ENCODE measurements around the gene CHRM4.

CHRM4 gene

DNA sequence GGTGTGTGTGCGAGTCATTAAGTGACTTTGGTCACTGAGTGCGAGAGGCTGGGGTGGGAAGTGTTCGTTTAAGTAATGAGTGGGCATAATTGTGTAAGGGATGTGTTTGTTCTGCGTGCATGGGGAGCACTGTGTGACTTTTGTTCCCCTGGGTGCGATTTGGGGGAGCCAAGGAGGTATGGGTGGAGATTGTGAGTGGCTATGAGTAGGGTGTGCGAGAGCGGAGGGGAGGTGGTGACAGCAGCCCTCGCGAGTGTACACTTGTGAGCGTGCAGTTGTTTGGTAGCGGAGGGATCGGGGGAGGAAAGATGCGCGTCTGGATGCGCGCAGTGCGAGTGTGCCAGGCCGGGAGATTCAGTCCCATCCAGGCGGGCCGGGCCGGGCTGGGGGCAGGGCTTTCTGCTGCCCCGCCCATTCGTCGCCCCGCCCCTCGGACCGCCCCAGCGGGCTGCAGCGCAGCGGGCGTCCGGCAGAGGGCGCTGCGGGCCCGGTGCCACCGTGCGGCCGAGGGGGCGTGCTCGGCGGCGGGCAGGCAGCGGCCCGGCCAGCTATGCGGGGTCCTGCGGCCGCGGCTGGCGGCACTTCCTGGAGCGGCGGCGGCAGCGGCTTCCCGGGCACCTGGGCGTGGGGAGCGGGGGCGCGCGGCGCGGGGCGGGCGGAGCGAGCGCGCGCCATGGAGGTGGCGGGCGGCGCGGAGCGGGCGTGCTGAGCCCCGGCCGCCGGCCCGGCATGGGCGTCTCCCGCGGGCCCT lies 44.5 kb downstream of the CHRM4 start, which contains the start of gene DGKZ:
Gene DGKZ, plus strand, starts transcription at position 578 of the 751 bp plus-strand sequence. CDS start 197 bp downstream, outside the sequence.
- DNase-seq, result peak; percentile 92

DNA sequence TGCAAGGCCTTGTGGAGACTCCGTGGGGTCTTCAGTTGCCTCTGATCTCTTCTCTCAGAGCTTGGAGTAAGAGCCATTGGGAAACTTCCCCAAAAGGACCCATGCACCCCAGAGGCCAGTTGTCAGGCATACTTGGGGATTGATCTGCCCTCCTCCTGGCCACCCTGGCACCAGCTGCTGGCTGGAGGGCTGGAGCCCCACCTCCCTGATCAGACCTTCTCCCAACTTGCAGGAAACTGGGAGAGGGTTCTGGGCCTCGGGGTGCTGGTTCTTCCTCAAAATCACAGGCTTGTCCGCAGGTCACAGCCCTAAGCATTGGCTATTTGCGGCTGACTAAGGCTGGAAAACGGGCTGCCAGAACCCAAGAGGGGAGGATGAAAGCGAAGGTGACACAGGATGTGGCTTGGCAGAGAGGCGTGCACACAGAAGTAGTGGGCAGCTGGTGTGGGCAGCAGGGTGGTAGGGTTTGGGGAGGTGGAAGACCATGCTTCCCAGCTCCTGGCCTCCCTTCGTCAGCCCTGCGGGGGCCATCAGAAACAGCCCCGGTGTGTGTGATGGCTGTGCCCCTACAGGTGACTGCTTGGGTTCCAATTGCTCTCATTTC lies 45.6 kb downstream of the CHRM4 start:
- peak; percentile 45 for DNase-seq

DNA sequence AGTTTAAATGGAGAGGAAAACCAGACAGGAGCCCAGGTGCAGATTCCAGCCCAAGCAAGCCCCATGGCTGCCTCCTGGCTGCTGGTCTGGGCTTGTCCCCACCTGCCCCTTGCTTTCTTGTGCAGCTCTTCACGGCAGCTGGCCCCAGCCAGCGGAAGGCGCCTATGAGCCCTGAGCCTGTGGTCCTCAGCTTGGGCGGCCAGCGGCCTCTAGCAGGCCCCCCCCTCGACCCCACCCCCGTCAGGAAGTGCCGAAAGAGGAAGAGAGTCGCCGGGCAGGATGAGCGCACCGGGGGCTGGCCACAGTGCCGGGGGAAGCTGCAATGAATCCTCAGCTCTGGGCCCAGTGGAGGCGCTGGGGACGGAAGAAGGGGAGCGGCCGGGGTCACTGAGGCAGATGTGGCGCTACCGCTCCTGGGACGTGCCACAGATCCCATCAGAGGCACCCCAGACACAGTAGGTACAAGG lies 46.4 kb downstream of the CHRM4 start:
- peak; percentile 80 for DNase-seq

DNA sequence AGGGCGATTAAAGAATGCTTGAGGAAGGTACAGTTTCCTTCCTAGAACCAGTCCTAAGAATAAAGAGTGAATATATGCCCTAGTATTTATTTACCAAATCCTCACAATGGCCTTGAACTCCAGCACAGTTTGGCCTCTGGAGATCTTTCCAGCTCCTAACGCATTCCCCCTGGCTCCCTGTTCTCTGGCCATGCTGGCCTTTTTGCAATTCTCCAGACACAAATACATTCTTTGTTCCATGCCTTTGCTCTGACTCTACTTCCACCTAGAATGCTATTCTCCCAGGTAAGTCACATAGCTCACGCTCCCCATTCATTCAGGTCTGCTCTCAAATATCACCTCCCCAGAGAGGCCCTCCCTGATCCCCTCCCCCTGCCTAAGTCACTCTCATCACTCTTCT lies 48.1 kb downstream of the CHRM4 start:
- no peak for DNase-seq

DNA sequence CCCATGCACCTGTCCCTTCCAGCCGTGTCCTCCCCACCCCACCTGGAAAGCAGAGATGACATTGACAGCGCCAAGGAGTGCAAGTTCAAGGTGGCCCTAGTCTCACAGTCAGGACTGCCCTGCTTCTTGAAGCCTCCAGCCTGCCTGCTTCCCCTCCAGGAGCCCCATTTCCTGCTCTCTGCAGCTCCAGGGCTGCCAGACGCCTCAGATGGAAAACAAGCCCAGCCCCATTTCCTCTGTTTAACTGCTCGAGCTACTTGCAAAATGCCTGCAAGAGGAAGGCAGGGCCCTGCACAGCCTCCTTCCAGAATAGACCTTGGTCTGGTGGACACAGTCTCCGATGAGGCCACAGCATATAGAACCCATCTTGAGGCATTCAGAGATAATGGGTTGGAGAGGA lies 49.3 kb downstream of the CHRM4 start:
- DNase-seq, result peak; percentile 72

DNA sequence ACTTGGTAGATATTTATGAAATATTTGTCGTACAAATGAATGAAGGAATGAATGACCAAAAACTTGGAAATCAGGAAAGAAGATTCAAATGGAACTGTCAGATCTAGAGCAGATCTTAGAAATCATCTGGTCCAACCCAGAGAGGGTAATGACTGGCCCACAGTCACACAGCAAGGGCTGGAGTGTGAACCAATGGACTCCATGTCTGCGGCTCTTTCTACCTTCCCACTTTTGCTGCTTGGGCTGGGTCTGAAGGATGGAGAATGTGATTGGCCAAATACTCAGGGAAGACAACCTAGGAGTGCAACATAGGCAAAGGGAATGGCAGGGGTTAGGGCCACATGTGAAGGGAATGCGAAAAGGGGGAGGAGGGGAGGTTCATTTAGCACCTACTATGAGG lies 50.1 kb downstream of the CHRM4 start:
- no peak for DNase-seq

DNA sequence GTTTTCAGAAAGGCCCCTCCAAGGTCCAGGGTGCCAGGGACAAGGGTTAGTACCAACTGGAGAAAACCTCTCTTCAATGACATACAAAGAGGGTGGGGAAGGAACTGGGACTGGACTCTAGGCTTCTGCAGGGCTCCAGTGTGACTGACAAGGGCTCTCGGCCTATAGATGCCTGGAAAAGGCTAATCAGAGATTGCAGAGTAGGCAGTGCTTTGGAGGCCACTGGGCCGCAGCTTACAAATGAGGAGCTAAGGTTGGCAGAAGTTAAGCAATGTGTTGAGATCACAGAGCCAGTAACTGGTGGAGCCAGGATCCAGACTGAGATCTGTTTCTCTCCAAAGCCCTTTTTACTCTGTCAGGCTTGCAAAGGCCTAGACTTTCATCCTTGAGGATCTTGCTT lies 51.8 kb downstream of the CHRM4 start:
- DNase-seq, result no peak

DNA sequence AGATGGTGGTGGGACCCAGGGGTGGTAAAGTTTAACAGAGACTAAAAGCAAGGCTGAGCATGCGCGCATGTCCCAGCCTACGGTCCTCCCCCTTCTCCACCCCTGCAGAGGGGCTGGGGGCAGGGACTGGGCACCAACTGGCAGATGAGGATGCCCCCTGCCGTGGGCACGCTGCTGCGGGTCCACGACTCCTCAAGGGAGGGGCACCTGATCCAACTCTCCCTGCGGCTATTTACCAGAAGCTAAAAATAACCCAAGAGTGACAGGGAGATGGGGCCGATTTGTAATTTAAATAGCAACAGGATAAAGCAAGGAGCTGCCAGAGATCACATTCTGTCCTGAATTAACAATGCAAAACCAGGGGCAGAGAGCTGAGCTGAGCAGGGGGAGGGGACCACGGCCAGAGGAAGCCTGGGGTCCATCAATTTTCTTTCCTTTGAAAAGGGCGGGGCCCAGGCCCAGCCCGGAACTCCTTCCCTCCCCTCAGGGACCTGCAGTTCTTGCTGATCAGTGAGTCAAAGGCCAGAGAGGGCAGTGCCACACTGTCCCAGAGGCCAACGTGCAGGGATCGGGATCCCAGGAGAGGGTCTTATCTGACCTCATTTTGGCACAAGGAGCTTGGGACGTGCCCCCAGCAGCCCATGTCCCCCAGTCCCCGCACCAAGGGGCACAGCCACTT lies 52.4 kb downstream of the CHRM4 start:
- no peak for DNase-seq

DNA sequence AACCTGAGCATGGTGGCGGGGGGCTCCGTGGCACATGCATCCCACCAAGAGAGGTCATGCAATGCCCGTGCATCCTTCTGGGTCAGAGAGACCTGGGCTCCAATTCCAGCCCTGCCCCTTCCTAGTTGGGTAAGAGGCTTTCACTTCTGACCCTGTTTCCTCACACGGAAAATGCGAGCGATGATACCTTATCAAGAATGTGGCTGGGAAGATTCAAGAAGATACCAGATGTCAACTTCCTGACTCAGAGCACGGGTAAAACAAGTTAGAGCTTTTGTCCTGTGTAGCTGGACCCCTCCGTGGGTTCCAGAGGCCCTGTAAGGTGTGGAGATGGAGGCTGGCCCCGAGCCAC lies 53.0 kb downstream of the CHRM4 start:
- DNase-seq, result no peak

DNA sequence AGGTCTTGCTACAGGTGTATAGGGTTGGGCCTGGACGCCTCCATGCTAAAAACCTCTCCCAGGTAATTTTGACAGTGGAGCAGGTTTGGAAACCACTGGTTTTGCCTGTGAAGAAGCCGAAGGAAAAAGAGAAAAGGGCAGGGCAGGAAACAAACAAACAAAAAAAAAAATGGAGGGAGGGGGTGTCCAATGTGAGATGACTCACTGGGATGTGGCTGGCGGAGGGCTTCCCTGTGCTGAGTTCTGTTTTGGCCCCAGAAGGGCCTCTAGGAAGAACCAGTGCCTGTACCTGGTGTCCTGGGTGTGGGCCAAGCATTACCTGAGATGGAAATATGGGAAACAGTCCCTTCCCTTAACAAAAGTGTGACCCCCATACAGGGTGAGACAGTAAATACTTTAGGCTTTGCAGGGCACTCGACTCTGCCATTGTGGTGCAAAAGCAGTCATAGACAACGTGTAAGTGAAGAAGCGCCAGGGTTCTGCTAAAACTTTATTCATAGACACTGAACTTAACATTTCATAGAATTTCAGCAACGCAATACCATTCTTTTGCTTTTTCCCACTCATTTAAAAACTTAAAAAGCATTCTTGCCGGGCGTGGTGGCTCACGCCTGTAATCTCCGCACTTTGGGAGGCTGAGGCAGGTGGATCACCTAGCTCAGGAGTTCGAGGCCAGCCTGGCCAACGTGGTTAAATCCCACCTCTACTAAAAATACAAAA lies 53.8 kb downstream of the CHRM4 start:
- DNase-seq, result no peak

DNA sequence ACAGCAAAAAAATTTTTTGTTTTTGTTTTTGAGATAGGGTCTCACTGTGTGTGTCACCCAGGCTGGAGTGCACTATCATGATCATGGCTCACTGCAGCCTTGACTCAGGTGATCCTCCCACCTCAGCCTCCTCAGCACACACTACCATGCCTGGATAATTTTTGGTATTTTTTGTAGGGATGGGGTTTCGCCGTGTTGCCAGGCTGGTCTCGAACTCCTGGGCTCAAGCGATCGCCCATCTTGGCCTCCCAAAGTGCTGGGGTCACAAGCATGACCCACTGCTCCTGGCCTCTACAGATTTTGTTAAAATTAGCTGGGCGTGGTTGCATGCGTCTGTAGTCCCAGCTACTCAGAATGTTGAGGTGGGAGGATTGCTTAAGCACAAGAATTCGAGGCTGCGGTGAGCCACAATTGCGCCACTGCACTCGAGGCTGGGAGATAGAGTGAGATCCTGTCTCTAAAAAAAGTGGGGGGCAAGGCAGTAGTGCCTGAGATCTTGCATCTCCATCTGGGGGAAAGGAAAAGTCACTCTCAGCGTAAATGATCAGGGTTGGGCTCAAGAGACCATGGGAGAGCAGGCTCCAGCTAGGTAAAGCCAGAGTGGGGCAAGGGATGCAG lies 54.9 kb downstream of the CHRM4 start:
- peak; percentile 91 for DNase-seq

DNA sequence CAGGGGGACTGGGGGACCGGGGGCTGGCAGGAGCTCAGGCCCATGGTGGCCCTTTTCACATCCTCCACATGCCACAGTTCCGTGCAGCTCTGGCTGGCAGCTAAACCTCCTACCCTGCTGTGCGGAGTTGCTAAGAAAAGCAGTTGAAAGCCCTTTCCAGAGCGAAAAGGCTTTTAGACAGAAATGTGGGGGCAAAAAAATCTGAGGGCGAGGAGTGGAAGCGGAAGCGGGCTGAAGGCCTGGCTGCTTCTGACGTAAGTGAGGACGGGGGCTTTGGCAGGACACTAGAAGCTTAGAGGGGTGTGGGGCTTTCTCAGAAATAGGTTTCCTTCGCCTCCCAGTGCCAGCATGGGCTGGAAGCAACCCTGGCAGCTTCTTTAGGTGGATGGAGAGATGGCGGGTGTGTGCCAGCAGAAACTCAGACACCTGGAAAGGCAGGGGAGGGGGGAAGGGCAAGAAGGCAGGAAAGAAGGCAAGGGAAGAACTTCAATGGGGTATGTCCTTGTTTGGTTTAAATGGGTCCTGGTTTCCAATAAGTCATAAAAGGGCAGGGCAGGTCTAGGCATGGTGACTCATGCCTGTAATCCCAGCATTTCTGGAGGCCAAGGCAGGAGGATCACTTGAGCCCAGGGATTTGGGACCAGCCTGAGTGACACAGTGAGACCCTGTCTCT lies 55.5 kb downstream of the CHRM4 start:
- DNase-seq, result no peak

DNA sequence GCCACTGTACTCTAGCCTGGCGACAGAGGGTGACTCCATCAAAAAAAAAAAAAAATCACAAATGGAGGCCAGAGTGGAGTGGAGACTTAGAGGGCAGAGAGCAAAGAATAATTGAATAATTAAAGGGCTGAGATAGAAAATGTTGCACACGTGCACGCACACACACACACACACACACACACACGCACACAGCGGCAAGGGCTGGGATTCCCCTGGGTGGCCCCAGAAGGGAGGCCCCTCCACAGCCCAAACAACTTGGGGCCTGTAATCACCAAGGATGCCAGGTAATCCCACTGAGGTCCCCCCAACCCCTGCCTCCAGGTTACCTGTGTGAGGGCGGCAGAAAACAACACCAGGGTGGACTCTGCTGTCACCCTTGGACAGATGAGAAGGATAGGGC lies 56.3 kb downstream of the CHRM4 start:
- no peak for DNase-seq

DNA sequence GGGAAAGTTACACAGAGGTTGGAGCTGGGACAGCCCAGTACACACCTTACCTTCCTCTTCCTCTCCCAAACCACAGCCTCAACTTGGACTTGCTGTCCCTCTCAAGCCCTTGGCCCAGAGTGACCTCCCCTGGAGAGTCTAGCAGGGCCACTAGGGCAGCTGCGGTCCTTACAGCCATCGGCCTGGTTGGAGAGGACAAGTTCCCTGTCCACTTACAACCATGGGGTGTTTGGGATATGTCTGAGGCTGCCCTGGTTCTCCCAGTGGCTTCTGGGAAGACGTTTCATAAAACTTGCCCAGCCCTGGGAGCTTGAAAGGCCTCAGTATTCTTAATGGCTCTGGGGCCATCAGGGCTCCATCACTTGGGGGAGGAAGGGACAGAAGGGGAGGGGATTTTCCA lies 57.4 kb downstream of the CHRM4 start:
- DNase-seq, result no peak

Measured in hematopoietic multipotent progenitor cell treated with erythropoietin and hydrocortisone succinate and interleukin-3 and kit ligand, for 4 days (in vitro differentiated cells).